HEK293 (cell line): ENCODE data around the gene BLOC1S5.

Experiments used
- CTCF ChIA-PET: fragments of 350-600 bp; formaldehyde crosslinking; extraction: SDS; loops from one replicate; lab custom pipeline; 2021; ENCODE audit warnings: antibody characterized with exemption; lab: Yijun Ruan, JAX
- POLR2A ChIA-PET: fragments of 300-600 bp; formaldehyde crosslinking; extraction: SDS; loops from one replicate; lab custom pipeline; 2020; ENCODE audit warnings: antibody characterized with exemption, inconsistent platforms; lab: Yijun Ruan, JAX
- H3K27ac ChIP-seq: fragments of 200-500 bp; sonication (Bioruptor generic); 2 replicates; pipeline ENCODE4 v1.5.1; 2014; ENCODE audit warnings: low read depth, low read length, control low read depth, inconsistent platforms; ENCODE audit errors: extremely low read depth
- H3K36me3 ChIP-seq, 2 experiments: fragments of 200-500 bp in 1 of 2; sonication (Bioruptor generic) in 1 of 2; 1 replicate in 1 of 2; 2 replicates in 1 of 2; pipeline ENCODE4 v1.5.1; 2014 to 2017; ENCODE audit warnings: inconsistent platforms in 2 of 2, low read length in 2 of 2; ENCODE audit not compliant: control insufficient read depth in 2 of 2, insufficient read depth in 1 of 2
- H3K4me1 ChIP-seq: fragments of 200-500 bp; sonication (Bioruptor generic); 2 replicates; pipeline ENCODE4 v1.5.1; 2014; ENCODE audit warnings: mild to moderate bottlenecking, low read length, inconsistent platforms; ENCODE audit not compliant: control insufficient read depth, insufficient read depth
- H3K4me3 ChIP-seq: 2 replicates; pipeline ENCODE4 v1.5.1; 2011; ENCODE audit warnings: low read depth, mild to moderate bottlenecking, control low read depth, low read length, moderate library complexity
- H3K9me3 ChIP-seq: fragments of 200-500 bp; sonication (Bioruptor generic); 2 replicates; pipeline ENCODE4 v1.5.1; 2014; ENCODE audit warnings: low read depth, low read length, inconsistent platforms; ENCODE audit not compliant: control insufficient read depth, insufficient read depth
- EGR2 ChIP-seq: fragments of 450-650 bp; formaldehyde crosslinking; IDR thresholded peaks from 2 replicates; pipeline ENCODE4 v1.5.1; 2016; ENCODE audit warnings: low read depth, missing biosample characterization, missing genetic modification characterization
- MZF1 ChIP-seq: fragments of 450-650 bp; formaldehyde crosslinking; IDR thresholded peaks from 2 replicates; pipeline ENCODE4 v1.5.1; 2017; ENCODE audit warnings: missing biosample characterization, missing genetic modification characterization, borderline replicate concordance
- REPIN1 ChIP-seq: fragments of 450-650 bp; formaldehyde crosslinking; IDR thresholded peaks from 2 replicates; pipeline ENCODE4 v1.5.1; 2017; ENCODE audit warnings: missing biosample characterization, missing genetic modification characterization, low read depth
- SP2 ChIP-seq: fragments of 450-650 bp; formaldehyde crosslinking; IDR thresholded peaks from 2 replicates; pipeline ENCODE4 v1.5.1; 2016; ENCODE audit warnings: missing biosample characterization, missing genetic modification characterization
- ZBTB17 ChIP-seq: fragments of 450-650 bp; formaldehyde crosslinking; IDR thresholded peaks from 2 replicates; pipeline ENCODE4 v1.5.1; 2016; ENCODE audit warnings: missing biosample characterization, missing genetic modification characterization
- ZBTB48 ChIP-seq: fragments of 450-650 bp; formaldehyde crosslinking; IDR thresholded peaks from 2 replicates; pipeline ENCODE4 v1.5.1; 2016; ENCODE audit warnings: missing biosample characterization, missing genetic modification characterization
- ZBTB8A ChIP-seq: fragments of 450-650 bp; formaldehyde crosslinking; IDR thresholded peaks from 2 replicates; pipeline ENCODE4 v1.5.1; 2016; ENCODE audit warnings: missing biosample characterization, missing genetic modification characterization
- ZFHX2 ChIP-seq: fragments of 450-650 bp; formaldehyde crosslinking; conservative IDR thresholded peaks from 2 replicates; pipeline ENCODE4 v1.5.1; 2016; ENCODE audit warnings: missing biosample characterization, missing genetic modification characterization
- ZNF2 ChIP-seq: fragments of 450-650 bp; formaldehyde crosslinking; IDR thresholded peaks from 2 replicates; pipeline ENCODE4 v1.5.1; 2016; ENCODE audit warnings: missing biosample characterization, missing genetic modification characterization
- ZNF214 ChIP-seq: fragments of 450-650 bp; formaldehyde crosslinking; IDR thresholded peaks from 2 replicates; pipeline ENCODE4 v1.5.1; 2017; ENCODE audit warnings: missing biosample characterization, mild to moderate bottlenecking, missing genetic modification characterization, borderline replicate concordance
- ZNF600 ChIP-seq: fragments of 450-650 bp; formaldehyde crosslinking; IDR thresholded peaks from 2 replicates; pipeline ENCODE4 v1.5.1; 2016; ENCODE audit warnings: missing biosample characterization, missing genetic modification characterization
- ZNF707 ChIP-seq: fragments of 450-650 bp; formaldehyde crosslinking; IDR thresholded peaks from 2 replicates; pipeline ENCODE4 v1.5.1; 2016; ENCODE audit warnings: missing biosample characterization, missing genetic modification characterization
- TF ChIP-seq, protein P1 (sequence below): fragments of 450-650 bp; formaldehyde crosslinking; IDR thresholded peaks from 2 replicates; pipeline ENCODE4 v1.5.1; 2016; ENCODE audit warnings: missing biosample characterization, missing genetic modification characterization
- TF ChIP-seq, protein P2 (sequence below): fragments of 450-650 bp; formaldehyde crosslinking; IDR thresholded peaks from 2 replicates; pipeline ENCODE4; 2016; ENCODE audit warnings: missing biosample characterization, missing genetic modification characterization
- TF ChIP-seq, protein P3 (sequence below): fragments of 450-650 bp; formaldehyde crosslinking; IDR thresholded peaks from 2 replicates; pipeline ENCODE4 v1.5.1; 2016; ENCODE audit warnings: missing biosample characterization, missing genetic modification characterization
- TF ChIP-seq, protein P4 (sequence below): fragments of 450-650 bp; formaldehyde crosslinking; IDR thresholded peaks from 2 replicates; pipeline ENCODE4 v1.5.1; 2017; ENCODE audit warnings: missing biosample characterization, missing genetic modification characterization

The BLOC1S5 gene

DNA sequence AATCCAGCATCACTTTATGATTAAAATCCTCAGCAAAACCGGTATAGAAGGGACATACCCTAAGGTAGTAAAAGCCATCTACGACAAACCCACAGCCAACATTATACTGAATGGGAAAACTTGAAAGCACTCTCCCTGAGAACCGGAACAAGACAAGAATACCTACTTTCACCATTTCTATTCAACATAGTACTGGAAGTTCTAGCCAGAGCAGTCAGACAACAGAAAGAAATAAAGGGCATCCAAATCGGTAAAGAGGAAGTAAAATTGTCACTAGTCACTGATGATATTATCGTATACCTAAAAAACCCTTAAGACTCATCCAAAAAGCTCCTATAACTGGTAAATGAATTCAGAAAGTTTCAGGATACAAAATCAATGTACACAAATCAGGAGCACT lies 33.3 kb downstream of the BLOC1S5 start:
- H3K4me1 ChIP-seq: peaks cover 8% of the 10 kb centered on the region
- TF ChIP-seq REPIN1 (tag by site-specific recombination): no peak
- no peak for TF ChIP-seq ZNF214 (tag by site-specific recombination)
- TF ChIP-seq ZNF707 (tag by site-specific recombination): no peak
- TF ChIP-seq SP2 (tag by site-specific recombination): no peak
- CTCF ChIA-PET: no interaction called here
- no peaks in the 10 kb centered on the region for H3K36me3 ChIP-seq
- H3K4me3 ChIP-seq: no peak overlapping the region
- no peaks in the 10 kb centered on the region for H3K9me3 ChIP-seq
- POLR2A ChIA-PET: interaction anchor here (0.7 kb wide), 1 partner anchor 248 kb away, joined by 3 read pairs; no protein-coding TSS in a partner anchor
- no peak overlapping the region for H3K27ac ChIP-seq

DNA sequence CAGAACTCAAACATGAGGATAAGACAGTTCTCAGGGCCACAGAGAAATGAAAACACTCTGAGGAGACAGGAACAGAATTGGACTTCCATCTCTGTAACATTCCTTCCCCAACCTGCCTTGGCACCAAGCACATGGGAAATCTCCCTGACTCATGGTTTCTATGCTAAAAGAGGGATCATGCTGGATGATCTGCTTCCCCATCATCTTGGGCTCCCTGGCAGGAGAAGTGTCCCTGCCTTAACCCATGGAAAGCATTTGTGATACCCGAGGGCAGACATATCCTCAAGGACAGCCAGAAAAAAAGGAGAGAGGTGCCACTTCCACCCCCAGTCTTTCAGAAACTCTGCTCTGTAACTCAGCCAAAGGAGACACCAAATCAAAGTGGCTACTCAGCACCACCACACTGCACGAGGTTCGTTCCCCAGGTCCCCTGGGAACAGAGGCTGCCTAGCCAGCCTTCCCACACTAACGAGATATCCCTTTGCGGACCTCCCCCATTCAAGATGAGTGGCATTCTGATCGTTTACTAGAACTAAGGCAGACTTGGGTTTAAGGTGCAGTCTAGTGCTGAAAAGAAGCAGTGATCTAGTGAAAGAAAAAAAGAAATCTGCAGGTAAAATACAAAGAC lies 34.8 kb downstream of the BLOC1S5 start:
- TF ChIP-seq, protein P1, sequence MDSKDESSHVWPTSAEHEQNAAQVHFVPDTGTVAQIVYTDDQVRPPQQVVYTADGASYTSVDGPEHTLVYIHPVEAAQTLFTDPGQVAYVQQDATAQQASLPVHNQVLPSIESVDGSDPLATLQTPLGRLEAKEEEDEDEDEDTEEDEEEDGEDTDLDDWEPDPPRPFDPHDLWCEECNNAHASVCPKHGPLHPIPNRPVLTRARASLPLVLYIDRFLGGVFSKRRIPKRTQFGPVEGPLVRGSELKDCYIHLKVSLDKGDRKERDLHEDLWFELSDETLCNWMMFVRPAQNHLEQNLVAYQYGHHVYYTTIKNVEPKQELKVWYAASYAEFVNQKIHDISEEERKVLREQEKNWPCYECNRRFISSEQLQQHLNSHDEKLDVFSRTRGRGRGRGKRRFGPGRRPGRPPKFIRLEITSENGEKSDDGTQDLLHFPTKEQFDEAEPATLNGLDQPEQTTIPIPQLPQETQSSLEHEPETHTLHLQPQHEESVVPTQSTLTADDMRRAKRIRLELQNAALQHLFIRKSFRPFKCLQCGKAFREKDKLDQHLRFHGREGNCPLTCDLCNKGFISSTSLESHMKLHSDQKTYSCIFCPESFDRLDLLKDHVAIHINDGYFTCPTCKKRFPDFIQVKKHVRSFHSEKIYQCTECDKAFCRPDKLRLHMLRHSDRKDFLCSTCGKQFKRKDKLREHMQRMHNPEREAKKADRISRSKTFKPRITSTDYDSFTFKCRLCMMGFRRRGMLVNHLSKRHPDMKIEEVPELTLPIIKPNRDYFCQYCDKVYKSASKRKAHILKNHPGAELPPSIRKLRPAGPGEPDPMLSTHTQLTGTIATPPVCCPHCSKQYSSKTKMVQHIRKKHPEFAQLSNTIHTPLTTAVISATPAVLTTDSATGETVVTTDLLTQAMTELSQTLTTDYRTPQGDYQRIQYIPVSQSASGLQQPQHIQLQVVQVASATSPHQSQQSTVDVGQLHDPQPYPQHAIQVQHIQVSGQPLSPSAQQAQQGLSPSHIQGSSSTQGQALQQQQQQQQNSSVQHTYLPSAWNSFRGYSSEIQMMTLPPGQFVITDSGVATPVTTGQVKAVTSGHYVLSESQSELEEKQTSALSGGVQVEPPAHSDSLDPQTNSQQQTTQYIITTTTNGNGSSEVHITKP (tag by site-specific recombination): peak; percentile 53; the same call in 1 of the 2 replicates
- TF ChIP-seq ZBTB8A (tag by site-specific recombination): no peak
- TF ChIP-seq ZBTB48 (tag by site-specific recombination): 0 out of 2 replicates have a peak, but pooled peaks have one; percentile 15
- TF ChIP-seq, protein P2, sequence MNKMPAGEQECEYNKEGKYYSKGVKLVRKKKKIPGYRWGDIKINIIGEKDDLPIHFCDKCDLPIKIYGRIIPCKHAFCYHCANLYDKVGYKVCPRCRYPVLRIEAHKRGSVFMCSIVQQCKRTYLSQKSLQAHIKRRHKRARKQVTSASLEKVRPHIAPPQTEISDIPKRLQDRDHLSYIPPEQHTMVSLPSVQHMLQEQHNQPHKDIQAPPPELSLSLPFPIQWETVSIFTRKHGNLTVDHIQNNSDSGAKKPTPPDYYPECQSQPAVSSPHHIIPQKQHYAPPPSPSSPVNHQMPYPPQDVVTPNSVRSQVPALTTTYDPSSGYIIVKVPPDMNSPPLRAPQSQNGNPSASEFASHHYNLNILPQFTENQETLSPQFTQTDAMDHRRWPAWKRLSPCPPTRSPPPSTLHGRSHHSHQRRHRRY (tag by site-specific recombination): no peak
- 0 out of 2 replicates have a peak, but pooled peaks have one; percentile 6 for TF ChIP-seq EGR2 (tag by site-specific recombination)
- peak; percentile 62; the same call in 1 of the 2 replicates for TF ChIP-seq ZNF2
- TF ChIP-seq ZFHX2 (tag by site-specific recombination): peak; percentile 11; the same call in 1 of the 2 replicates
- TF ChIP-seq ZNF600 (tag by site-specific recombination): peak; percentile 75
- TF ChIP-seq, protein P3, sequence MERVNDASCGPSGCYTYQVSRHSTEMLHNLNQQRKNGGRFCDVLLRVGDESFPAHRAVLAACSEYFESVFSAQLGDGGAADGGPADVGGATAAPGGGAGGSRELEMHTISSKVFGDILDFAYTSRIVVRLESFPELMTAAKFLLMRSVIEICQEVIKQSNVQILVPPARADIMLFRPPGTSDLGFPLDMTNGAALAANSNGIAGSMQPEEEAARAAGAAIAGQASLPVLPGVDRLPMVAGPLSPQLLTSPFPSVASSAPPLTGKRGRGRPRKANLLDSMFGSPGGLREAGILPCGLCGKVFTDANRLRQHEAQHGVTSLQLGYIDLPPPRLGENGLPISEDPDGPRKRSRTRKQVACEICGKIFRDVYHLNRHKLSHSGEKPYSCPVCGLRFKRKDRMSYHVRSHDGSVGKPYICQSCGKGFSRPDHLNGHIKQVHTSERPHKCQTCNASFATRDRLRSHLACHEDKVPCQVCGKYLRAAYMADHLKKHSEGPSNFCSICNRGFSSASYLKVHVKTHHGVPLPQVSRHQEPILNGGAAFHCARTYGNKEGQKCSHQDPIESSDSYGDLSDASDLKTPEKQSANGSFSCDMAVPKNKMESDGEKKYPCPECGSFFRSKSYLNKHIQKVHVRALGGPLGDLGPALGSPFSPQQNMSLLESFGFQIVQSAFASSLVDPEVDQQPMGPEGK: peak; percentile 50; the same call in 1 of the 2 replicates
- peak; percentile 83; the same call in 1 of the 2 replicates for TF ChIP-seq MZF1 (tag by site-specific recombination)
- TF ChIP-seq, protein P4, sequence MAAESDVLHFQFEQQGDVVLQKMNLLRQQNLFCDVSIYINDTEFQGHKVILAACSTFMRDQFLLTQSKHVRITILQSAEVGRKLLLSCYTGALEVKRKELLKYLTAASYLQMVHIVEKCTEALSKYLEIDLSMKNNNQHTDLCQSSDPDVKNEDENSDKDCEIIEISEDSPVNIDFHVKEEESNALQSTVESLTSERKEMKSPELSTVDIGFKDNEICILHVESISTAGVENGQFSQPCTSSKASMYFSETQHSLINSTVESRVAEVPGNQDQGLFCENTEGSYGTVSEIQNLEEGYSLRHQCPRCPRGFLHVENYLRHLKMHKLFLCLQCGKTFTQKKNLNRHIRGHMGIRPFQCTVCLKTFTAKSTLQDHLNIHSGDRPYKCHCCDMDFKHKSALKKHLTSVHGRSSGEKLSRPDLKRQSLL (tag by site-specific recombination): no peak
- peak; percentile 77 for TF ChIP-seq ZBTB17 (tag by site-specific recombination)
- ChIA-PET POLR2A (no interaction called here), CTCF (interaction anchor here (0.6 to 0.7 kb wide), 2 partner anchors 14 to 1360 kb away, joined by 4 read pairs; no protein-coding TSS in a partner anchor)
- Histone ChIP-seq H3K4me1 (peaks cover 8% of the 10 kb centered on the region), H3K9me3 (no peaks in the 10 kb centered on the region), H3K36me3 (no peaks in the 10 kb centered on the region), H3K4me3 (no peak overlapping the region), H3K27ac (no peak overlapping the region)
